Fibroblast of skin of back (primary cell): ENCODE data around the gene CLIC1.

ENCODE experiments used
- DNase-seq: peaks from one replicate; pipeline ENCODE4 v3.0.0-alpha.2; 2013

CLIC1 gene

GRCh38 chr6:31737991-31738979 is 2.0 kb upstream of the CLIC1 start:
- DNase-seq: peak; percentile 86

- DNase-seq: no peak
These were observed 1.1 kb upstream of the CLIC1 start for GRCh38 chr6:31737315-31737990.

- no peak for DNase-seq
These were observed 511 bp upstream of the CLIC1 start for GRCh38 chr6:31736768-31737314.

GRCh38 chr6:31734821-31735406 is 1.4 kb downstream of the CLIC1 start:
- peak; percentile 91 for DNase-seq

GRCh38 chr6:31734247-31734820 is 2.0 kb downstream of the CLIC1 start:
- DNase-seq: no peak

GRCh38 chr6:31733734-31734133 is 2.6 kb downstream of the CLIC1 start:
- no peak for DNase-seq

- DNase-seq: no peak
These were observed 4.3 kb downstream of the CLIC1 start for GRCh38 chr6:31732029-31732428.

GRCh38 chr6:31730631-31731086 is 5.7 kb downstream of the CLIC1 start:
- DNase-seq: no peak

- peak; percentile 87 for DNase-seq
These were observed 6.2 kb downstream of the CLIC1 start for GRCh38 chr6:31729979-31730630.

- DNase-seq: peak; percentile 89
These were observed 6.8 kb downstream of the CLIC1 start for GRCh38 chr6:31729515-31729978.

- DNase-seq: no peak
These were observed 7.4 kb downstream of the CLIC1 start, which contains the start of gene DDAH2 for GRCh38 chr6:31728767-31729514. Gene DDAH2 (minus strand): TSS chr6:31729299. CDS start chr6:31729161, 138 bp downstream.

GRCh38 chr6:31727717-31728671 is 8.3 kb downstream of the CLIC1 start:
- DNase-seq: no peak

- DNase-seq: no peak
These were observed 9.2 kb downstream of the CLIC1 start for GRCh38 chr6:31727034-31727716.

GRCh38 chr6:31725502-31726350 is 10.6 kb downstream of the CLIC1 start:
- no peak for DNase-seq

GRCh38 chr6:31723980-31724691 is 12.2 kb downstream of the CLIC1 start:
- DNase-seq: no peak

- DNase-seq: no peak
These were observed 12.9 kb downstream of the CLIC1 start, which contains the start of gene MPIG6B for GRCh38 chr6:31723245-31723979. Gene MPIG6B (plus strand): TSS chr6:31723373. CDS start chr6:31723384, 11 bp downstream.

GRCh38 chr6:31722173-31722572 is 14.2 kb downstream of the CLIC1 start:
- DNase-seq: no peak
